Bronchial epithelial cell (primary cell): Measurements from ENCODE around the gene PRMT6. TPM values are rescaled to one million over a fixed set of nuclear protein-coding genes. Genes with fewer than 3 reads are reported as not detected.

Experiments
- DNase-seq: peaks from one replicate; pipeline ENCODE4 v3.0.0-alpha.2; 2010; ENCODE audit warnings: low read depth
- FAIRE-seq: peaks from 2 replicates; lab custom pipeline; 2011; peaks lifted over from hg19 to GRCh38; lab: Jason Lieb, UNC
- H3K27me3 ChIP-seq: 2 replicates; pipeline ENCODE4 v1.5.1; 2011; ENCODE audit warnings: low read length; ENCODE audit not compliant: control insufficient read depth, insufficient read depth
- H3K36me3 ChIP-seq: 2 replicates; pipeline ENCODE4 v1.5.1; 2011; ENCODE audit warnings: low read length; ENCODE audit not compliant: control insufficient read depth, insufficient read depth
- H3K4me3 ChIP-seq: 2 replicates; pipeline ENCODE4 v1.5.1; 2011; ENCODE audit warnings: mild to moderate bottlenecking, low read depth, low read length, control low read depth
- CTCF ChIP-seq: IDR thresholded peaks from 2 replicates; pipeline ENCODE4 v1.5.1; 2011; ENCODE audit warnings: mild to moderate bottlenecking, moderate library complexity, low read length, control low read depth, inconsistent platforms; ENCODE audit not compliant: insufficient read depth, severe bottlenecking
- total RNA-seq: library from RNA; depleted of rRNA; stranded (reverse); fragments of >200 nt; gene quantifications from 2 replicates; pipeline ENCODE4 v1.2.1, GENCODE V29; 2014

PRMT6 gene
- 8.2 and 11.3 TPM in 2 replicates for total RNA-seq

GRCh38 chr1:107056426-107057196 lies at the start of gene PRMT6:
Gene PRMT6 (plus strand): TSS chr1:107056674. CDS start chr1:107056716, 42 bp downstream.
- TF ChIP-seq CTCF, result no peak
- DNase-seq (peak; percentile 32), FAIRE-seq (no peak)
- peaks cover 1% of the 10 kb centered on the region for H3K36me3 ChIP-seq
- peak within 1 kb of the TSS; percentile 87 for H3K4me3 ChIP-seq
- H3K27me3 ChIP-seq, result no peaks in the 10 kb centered on the region

- DNase-seq (no peak), FAIRE-seq (no peak)
- Histone ChIP-seq H3K4me3 (no peak overlapping the region), H3K36me3 (no peaks in the 10 kb centered on the region), H3K27me3 (no peaks in the 10 kb centered on the region)
- no peak for TF ChIP-seq CTCF
Measured at GRCh38 chr1:107009281-107009680, 47.2 kb upstream of the PRMT6 start.

GRCh38 chr1:107010582-107010981 lies 45.9 kb upstream of the PRMT6 start:
- TF ChIP-seq CTCF, result no peak
- peak; percentile 17 for DNase-seq
- Histone ChIP-seq H3K4me3 (no peak overlapping the region), H3K36me3 (no peaks in the 10 kb centered on the region), H3K27me3 (no peaks in the 10 kb centered on the region)
- no peak for FAIRE-seq

- no peak overlapping the region for H3K4me3 ChIP-seq
- H3K27me3 ChIP-seq, result no peaks in the 10 kb centered on the region
- TF ChIP-seq CTCF, result no peak
Measured at GRCh38 chr1:107016376-107016978, 40.0 kb upstream of the PRMT6 start.

GRCh38 chr1:107018445-107018844 lies 38.0 kb upstream of the PRMT6 start:
- Histone ChIP-seq H3K27me3 (no peaks in the 10 kb centered on the region), H3K36me3 (no peaks in the 10 kb centered on the region), H3K4me3 (no peak overlapping the region)
- no peak for TF ChIP-seq CTCF
- FAIRE-seq (no peak), DNase-seq (no peak)

More at GRCh38 chr1:107016376-107016978, 40.0 kb upstream of the PRMT6 start:
- DNase-seq, result no peak
- FAIRE-seq, result no peak
- no peaks in the 10 kb centered on the region for H3K36me3 ChIP-seq
